ENCODE results near the gene POLD2.
"Not testable (repeated sequence)": the region's sequence is repeated elsewhere in the genome, so short reads cannot be mapped to it uniquely, and the experiment has no call there.

The POLD2 gene

GRCh38 chr7:44123190-44124003 lies at the start of gene POLD2:
Gene POLD2, minus strand, starts transcription at chr7:44123548. Its CDS starts 1,495 bp downstream, at chr7:44122053.
- DNase-seq, result peak; percentile 98

DNA sequence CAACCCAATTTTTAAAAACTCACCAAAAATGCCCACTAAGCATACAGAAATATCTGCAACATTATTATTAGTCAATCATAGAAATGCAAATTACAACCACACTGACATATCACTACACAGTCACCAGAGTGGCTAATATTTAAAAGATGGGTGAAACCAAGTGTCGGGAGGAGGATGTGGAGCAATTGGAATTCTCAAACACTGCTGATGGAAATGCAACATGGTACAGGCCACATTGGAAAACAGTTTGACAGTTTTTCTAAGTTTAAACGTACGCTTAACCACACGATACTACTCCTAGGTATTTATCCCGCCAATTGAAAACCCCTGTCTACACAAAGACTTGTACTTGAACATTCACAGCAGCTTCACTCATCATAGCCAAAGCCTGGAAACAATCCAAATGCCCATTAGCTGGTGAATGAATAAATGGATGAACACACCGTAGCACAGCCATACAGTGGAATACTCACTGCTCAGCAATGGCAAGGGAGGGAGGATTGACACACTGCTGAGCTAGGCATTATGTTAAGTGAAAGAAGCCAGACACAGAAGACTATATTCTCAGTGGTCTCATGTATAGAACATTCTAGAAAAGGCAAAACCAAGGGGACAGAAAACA lies 49.6 kb upstream of the POLD2 start:
- DNase-seq, result no peak

DNA sequence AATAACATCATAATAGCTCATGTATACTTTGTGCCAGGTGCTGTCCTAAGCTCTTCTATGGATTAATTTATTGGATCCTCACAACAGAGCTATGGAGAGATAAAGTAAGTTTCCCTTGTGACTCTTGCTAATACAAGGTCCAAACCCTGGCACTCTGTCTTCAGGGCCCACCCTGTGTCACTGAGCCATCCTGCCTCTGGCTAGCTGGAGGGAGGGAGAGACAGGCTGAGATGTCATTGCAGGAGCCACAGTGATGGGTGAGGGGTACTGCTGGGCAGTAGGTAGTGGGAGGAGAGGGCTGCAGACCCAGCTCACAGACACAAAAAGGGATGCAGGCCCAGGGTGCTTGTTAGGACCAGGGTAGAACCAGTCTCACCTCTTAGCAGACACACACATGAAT lies 49.0 kb upstream of the POLD2 start:
- no peak for DNase-seq

- not testable (repeated sequence) for DNase-seq
Observed at GRCh38 chr7:44171901-44172300, 48.6 kb upstream of the POLD2 start.

DNA sequence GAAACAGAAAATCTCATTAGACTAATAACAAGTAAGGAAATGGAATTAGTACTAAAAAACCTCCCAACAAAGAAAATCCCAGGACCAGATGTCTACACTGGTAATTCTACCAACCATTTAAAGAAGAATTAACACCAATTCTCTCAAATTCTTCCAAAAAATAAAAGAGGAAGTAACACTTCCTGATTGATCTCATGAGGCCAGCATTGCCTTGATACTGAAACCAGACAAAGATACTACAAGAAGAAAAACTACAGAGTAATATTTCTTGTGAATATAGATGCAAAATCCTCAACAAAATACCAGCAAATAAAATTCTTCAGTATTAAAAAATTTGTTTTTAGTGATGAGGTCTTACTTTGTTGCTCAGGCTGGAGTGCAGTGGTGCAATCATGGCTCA lies 44.6 kb upstream of the POLD2 start:
- no peak for DNase-seq

GRCh38 chr7:44163591-44163990 lies 40.2 kb upstream of the POLD2 start:
- no peak for DNase-seq

- DNase-seq, result no peak
Observed at GRCh38 chr7:44162785-44163395, 39.5 kb upstream of the POLD2 start.

DNA sequence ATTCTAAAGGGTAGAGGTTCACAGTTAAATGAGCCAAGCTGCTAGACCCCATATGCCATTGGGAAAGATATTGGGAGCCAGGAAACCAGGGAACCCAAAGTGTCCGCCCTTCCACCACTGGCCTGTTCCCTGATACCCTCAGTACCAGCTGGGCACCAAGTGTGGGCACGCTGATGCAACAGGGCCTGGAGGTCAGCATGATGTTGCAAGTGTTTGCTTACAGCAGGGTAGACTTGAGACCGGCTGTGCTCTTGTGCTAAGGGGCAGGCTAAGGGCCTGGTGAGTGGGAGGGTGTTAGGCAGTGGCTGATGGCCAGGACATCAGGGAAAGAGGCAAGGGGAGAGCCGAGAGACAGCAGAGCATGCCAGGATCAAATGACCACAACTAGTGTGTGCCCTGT lies 38.8 kb upstream of the POLD2 start:
- DNase-seq, result no peak

GRCh38 chr7:44161371-44161770 lies 38.0 kb upstream of the POLD2 start:
- no peak for DNase-seq

DNA sequence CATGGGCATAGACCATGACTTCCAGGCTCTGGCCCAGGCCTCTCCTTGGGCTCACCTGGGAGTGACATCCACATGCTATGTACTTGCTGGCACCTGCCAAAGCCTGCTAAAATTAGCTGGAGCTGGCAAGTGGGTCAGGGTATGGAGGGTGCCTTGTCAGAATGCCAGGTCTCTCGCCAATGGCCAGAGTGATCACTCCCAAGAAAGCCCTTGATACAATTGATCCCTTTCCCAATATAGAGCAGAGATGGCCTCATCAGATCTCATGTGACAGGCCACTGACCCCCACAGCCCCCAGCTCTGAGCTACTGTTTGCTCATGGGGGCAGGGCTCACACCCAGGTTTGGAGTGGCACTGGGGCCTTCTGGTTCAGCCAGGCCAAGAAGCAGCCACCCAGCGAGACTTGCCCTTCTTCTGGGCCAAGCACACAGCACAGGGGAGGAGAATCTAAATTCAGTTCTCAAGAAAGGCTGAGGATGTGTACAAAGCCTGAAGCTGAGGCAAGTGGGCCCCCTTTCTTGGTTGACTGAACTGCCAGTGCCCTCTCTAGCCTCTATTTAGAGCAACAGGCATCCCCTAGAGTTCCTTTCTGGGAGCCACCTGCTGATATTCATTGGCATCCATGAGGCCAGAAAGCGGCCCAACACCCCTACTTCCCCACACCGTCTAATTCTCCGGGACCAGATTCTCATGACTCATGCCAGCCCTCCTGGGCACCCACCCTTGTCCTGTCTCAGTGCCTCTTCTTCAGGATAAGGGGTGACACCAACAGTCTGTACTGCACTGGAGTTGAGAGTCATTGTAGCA lies 36.7 kb upstream of the POLD2 start:
- DNase-seq, result no peak

- DNase-seq, result no peak
Observed at GRCh38 chr7:44158873-44159631, 35.7 kb upstream of the POLD2 start.

GRCh38 chr7:44158096-44158872 lies 34.9 kb upstream of the POLD2 start:
- DNase-seq, result no peak

DNA sequence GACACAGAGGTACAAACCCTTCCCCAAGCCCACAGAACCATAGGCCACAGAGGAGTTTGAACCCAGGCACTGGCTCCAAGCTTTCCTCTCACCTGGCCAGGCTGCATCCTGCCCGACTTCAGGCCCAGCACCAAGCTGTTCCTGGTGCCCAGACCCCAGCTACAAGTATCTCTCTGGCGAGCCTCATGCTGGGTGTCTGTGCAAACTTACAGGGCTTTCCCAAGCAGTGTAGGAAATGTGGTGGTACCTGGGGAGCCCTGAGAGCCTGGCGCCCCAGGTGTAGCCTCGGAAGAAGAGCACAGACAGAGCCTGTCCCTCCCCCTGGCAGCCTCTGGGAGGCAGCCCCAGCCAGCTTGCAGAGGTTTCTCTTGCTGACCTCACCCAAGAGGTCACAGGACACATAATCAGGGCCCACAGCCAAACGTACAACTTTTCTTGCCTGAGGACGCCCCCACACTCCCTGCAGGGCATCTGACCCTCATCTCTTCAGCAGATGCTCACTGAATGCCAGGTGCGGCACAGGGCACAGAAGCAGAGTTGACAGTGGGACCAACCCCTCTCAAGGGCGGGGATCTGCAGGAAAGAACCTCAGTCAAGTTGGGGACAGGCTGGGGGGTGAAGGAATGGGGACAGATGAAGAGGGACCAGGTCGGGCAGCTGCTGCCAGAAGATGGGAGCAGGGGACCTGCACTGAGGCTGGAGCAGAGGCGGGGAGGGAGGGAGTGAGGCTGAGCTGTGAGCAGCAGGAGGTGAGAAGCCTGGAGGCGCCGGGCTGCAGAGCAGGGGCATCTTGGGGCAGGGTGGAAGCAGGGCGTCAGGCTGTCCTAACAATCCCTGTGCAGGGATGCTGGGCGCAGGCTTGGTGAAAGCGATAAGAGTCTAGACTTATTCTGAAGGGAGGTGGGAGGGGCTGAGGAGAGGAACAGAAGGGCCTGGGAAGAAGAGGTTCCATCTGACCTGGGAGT lies 34.0 kb upstream of the POLD2 start:
- DNase-seq, result no peak

- DNase-seq, result no peak
Observed at GRCh38 chr7:44156453-44157010, 33.2 kb upstream of the POLD2 start.

DNA sequence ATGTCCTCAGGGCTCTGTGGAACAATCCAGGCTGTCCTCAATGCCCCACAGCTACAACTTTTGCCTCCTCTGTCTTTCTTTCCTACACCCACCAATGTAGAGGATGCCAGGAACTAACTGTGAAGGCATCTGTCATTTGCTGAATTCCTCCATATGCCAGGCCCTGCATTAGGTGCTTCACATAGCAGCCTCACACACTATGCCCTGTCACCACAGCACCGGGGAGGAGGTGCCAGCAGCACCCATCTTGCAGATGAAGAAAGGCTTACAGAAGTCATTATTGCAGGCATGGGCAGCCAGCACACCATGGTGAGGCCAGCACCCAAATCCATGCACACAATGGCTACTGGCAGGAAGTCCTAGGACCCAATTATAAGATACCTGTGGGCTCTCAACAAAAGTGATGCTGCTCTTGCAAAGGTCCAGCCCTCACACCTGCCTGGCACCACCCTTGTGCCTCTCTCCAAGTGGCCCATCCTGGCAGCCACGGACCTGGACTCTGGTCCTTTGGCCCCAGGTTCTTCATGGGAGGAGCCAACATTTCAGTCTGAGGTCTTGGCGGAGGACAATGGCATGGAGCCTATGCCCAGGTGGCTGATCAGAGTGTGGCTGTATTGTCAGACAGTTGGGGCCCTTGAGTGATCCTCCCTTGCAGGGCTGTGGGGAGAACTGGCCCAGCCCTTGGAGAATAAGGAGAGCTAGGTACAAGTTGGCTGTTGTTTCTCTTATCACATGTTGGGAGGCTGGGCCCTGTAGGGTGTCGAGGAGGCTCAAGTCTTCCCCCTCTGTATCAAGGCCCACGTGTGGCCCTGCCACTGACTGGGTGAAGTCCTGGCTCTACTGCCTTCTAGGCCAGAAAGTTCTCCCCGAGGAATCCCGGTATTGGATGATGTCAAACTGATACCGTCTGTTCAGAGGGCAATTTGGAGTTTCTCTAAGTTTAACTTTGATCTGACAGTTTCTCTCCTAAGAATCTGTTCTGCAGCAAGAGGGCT lies 32.1 kb upstream of the POLD2 start:
- DNase-seq, result no peak

DNA sequence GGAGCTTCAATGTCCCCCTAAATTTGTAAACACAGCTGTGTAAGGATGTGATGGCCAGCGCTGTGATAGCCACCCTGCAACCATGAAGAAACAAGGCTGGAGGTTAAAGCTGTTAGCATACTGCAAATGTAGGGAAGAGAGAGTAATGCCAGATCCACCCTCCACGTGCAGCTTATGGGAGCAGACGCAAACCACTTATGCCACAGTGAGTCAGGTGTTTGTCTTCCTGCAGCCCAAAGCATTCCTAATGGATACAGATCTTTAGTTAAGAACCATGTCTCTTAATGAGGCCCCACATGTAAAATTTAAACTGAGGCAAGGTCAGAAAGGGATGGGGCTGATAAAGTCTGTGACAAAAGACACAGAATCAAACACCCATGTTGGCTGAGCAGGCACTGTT lies 31.4 kb upstream of the POLD2 start:
- no peak for DNase-seq

GRCh38 chr7:44153948-44154335 lies 30.6 kb upstream of the POLD2 start:
- no peak for DNase-seq
